B cell (primary cell): ENCODE data around the gene NAA15. TPM values are rescaled to one million over a fixed set of nuclear protein-coding genes. Genes with fewer than 3 reads are reported as not detected.
A peak's percentile ranks its signal among the peaks of the same experiment; 100 is the strongest.

Experiments
- ATAC-seq: fragments of 200-7000 bp; cut with Tn5 transposase; one replicate; pipeline ENCODE4 v1.10.0; 2021; ENCODE audit warnings: low read depth, mild to moderate bottlenecking, moderate number of reproducible peaks, moderate library complexity
- CTCF ChIA-PET: fragments of 350-600 bp; sonication (Branson Sonifier 250); formaldehyde crosslinking; loops from one replicate; lab custom pipeline; 2021; ENCODE audit warnings: antibody characterized with exemption, inconsistent platforms; lab: Charles Lee
- POLR2A ChIA-PET: fragments of 350-600 bp; sonication (Branson Sonifier 250); formaldehyde crosslinking; loops from one replicate; lab custom pipeline; 2021; ENCODE audit warnings: antibody characterized with exemption; lab: Charles Lee
- DNase-seq: peaks from one replicate; pipeline ENCODE4 v3.0.0; 2013
- H2AFZ ChIP-seq: 2 replicates; pipeline ENCODE4 v1.6.1; 2012; ENCODE audit warnings: mild to moderate bottlenecking, low read depth, low read length; ENCODE audit not compliant: insufficient read depth, poor library complexity, severe bottlenecking
- H3K27ac ChIP-seq, 2 donors: 1 replicate in 1 of 2; 2 replicates in 1 of 2; pipeline ENCODE4 v1.5.1; 2012 to 2013; ENCODE audit warnings: low read length in 2 of 2, mild to moderate bottlenecking in 2 of 2, moderate library complexity in 1 of 2
- H3K27me3 ChIP-seq, 4 experiments: fragments of 200-600 bp in 1 of 4; sonication (generic) in 1 of 4; replicated peaks in 1 of 4; 1 replicate in 2 of 4; 2 replicates in 2 of 4; pipeline versions ENCODE4 v1.6.1 to v1.7.0; 2013 to 2016; ENCODE audit warnings: low read length in 3 of 4, mild to moderate bottlenecking in 2 of 4, mixed read lengths in 1 of 4, moderate library complexity in 1 of 4; ENCODE audit not compliant: insufficient read depth in 4 of 4, control insufficient read depth in 3 of 4; ENCODE audit errors: control extremely low read depth in 1 of 4
- H3K36me3 ChIP-seq, 2 experiments: replicated peaks in 1 of 2; 1 replicate in 1 of 2; 2 replicates in 1 of 2; pipeline versions ENCODE4 v1.6.1 to v1.7.1; 2013; ENCODE audit warnings: low read length in 1 of 2; ENCODE audit not compliant: insufficient read depth in 2 of 2, control insufficient read depth in 1 of 2; ENCODE audit errors: control extremely low read depth in 1 of 2, extremely low read depth in 1 of 2
- H3K4me1 ChIP-seq, 2 donors: fragments of 200-600 bp in 1 of 2; sonication (generic) in 1 of 2; 1 replicate in 1 of 2; 2 replicates in 1 of 2; pipeline versions ENCODE4 v1.5.1 to v1.6.1; 2013 to 2017; ENCODE audit warnings: low read length in 2 of 2; ENCODE audit not compliant: control insufficient read depth in 2 of 2, insufficient read depth in 2 of 2
- H3K4me2 ChIP-seq: replicated peaks from 2 replicates; pipeline ENCODE3; 2012; ENCODE audit warnings: mild to moderate bottlenecking, low read depth, low read length; ENCODE audit not compliant: poor library complexity, severe bottlenecking
- H3K4me3 ChIP-seq, 5 experiments: fragments of 200-600 bp in 1 of 5; sonication (generic) in 1 of 5; 1 replicate in 3 of 5; 2 replicates in 2 of 5; pipeline versions ENCODE4 v1.5.1 to v1.7.0; 2011 to 2016; ENCODE audit warnings: low read length in 4 of 5, mild to moderate bottlenecking in 4 of 5, low read depth in 2 of 5, control low read depth in 1 of 5, moderate library complexity in 1 of 5; ENCODE audit not compliant: insufficient read depth in 1 of 5; ENCODE audit errors: control extremely low read depth in 1 of 5, extremely low read depth in 1 of 5
- H3K79me2 ChIP-seq: fragments of 200-600 bp; sonication (generic); one replicate; pipeline ENCODE4 v1.6.0; 2016; ENCODE audit warnings: low read length; ENCODE audit not compliant: control insufficient read depth, insufficient read depth
- H3K9ac ChIP-seq: fragments of 200-600 bp; sonication (generic); 2 replicates; pipeline ENCODE4 v1.6.1; 2017; ENCODE audit warnings: mild to moderate bottlenecking, low read length, moderate library complexity
- H3K9me3 ChIP-seq, 3 donors: one replicate each; pipeline versions ENCODE4 v1.6.1 to v1.7.1; 2013; ENCODE audit warnings: low read length in 2 of 3; ENCODE audit not compliant: control insufficient read depth in 2 of 3, insufficient read depth in 1 of 3; ENCODE audit errors: control extremely low read depth in 1 of 3
- H4K20me1 ChIP-seq: 2 replicates; pipeline ENCODE4 v1.6.0; 2012; ENCODE audit warnings: mild to moderate bottlenecking, low read length; ENCODE audit not compliant: insufficient read depth, control insufficient read depth, poor library complexity, severe bottlenecking
- H3K27ac Mint-ChIP-seq: one replicate; pipeline ENCODE4 v1.8.0; 2021; ENCODE audit warnings: mixed read lengths
- H3K27me3 Mint-ChIP-seq: one replicate; pipeline ENCODE4 v1.8.0; 2021; ENCODE audit warnings: mixed read lengths
- H3K4me1 Mint-ChIP-seq: one replicate; pipeline ENCODE4 v1.8.0; 2021; ENCODE audit warnings: mixed read lengths
- H3K4me3 Mint-ChIP-seq: one replicate; pipeline ENCODE4 v1.8.0; 2021; ENCODE audit warnings: mixed read lengths
- H3K9me3 Mint-ChIP-seq: one replicate; pipeline ENCODE4 v1.8.0; 2022; ENCODE audit warnings: mixed read lengths; ENCODE audit not compliant: insufficient read depth
- CTCF ChIP-seq: fragments of 200-600 bp; IDR thresholded peaks from one replicate; pipeline ENCODE4 v1.8.0; 2022; ENCODE audit warnings: antibody characterized with exemption, mild to moderate bottlenecking
- EZH2 ChIP-seq: IDR thresholded peaks from 2 replicates; pipeline ENCODE4 v1.6.1; 2012; ENCODE audit warnings: borderline replicate concordance, low read depth, mild to moderate bottlenecking, moderate library complexity, low read length; ENCODE audit not compliant: insufficient read depth, poor library complexity, severe bottlenecking
- WGBS: methylation state at CpG from one replicate; pipeline ENCODE4 v1.1.5; 2013; ENCODE audit warnings: missing lambda C conversion rate; ENCODE audit not compliant: insufficient coverage; 5-methylcytosine and 5-hydroxymethylcytosine counted together
- intact Hi-C: fragments of 100-400 bp; cut with micrococcal nuclease; formaldehyde crosslinking; loops from one replicate; pipeline ENCODE4 v1.10.0; 2022
- polyA plus RNA-seq: library from polyadenylated mRNA; depleted of rRNA; stranded (reverse); fragments of >200 nt; gene quantifications from 2 replicates; pipeline ENCODE4 v1.2.3, GENCODE V29; 2012
- total RNA-seq, 2 donors: library from RNA; stranded (reverse); fragments of 120-200 nt in 1 of 2; gene quantifications; 1 replicate in 1 of 2; 2 replicates in 1 of 2; pipeline versions ENCODE4 v1.2.3 to v1.2.4, GENCODE V29; 2013 to 2022

The NAA15 gene
- total and polyA plus RNA-seq, 2 donors (not counting 1 experiment from before 2014, with no cell fraction given): 10.0 to 56.7 TPM

GRCh38 chr4:139278912-139279759 is 22.2 kb upstream of the NAA15 start:
- 3% methylated on average over 25 of the region's 40 CpGs for WGBS
- Histone ChIP-seq H3K27me3 (peaks cover 0 to 38% (median 33%) of the 10 kb centered on the region in 4 experiments), H3K27ac (no peak overlapping the region), H3K4me1 (peaks cover 17 to 19% of the 10 kb centered on the region in 2 donors), H3K79me2 (no peaks in the 10 kb centered on the region), H4K20me1 (no peaks in the 10 kb centered on the region), H3K9me3 (peaks cover 0 to 8% (median 2%) of the 10 kb centered on the region in 3 donors), H2AFZ (peak overlapping the region; percentile 77), H3K9ac (peak overlapping the region; percentile 63), H3K4me2 (peak overlapping the region; percentile 93), H3K36me3 (no peaks in the 10 kb centered on the region), H3K4me3 (peak overlapping the region; percentile 32 to 75 (median 56))
- peak overlapping the region; percentile 88 for H3K4me3 Mint-ChIP-seq
- CTCF ChIA-PET: interaction anchor here (0.8 to 5.2 kb wide), 3 partner anchors 16 to 22 kb away, joined by 3 to 25 read pairs (median 3); partner anchors contain the start of gene NAA15
- intact Hi-C loops: loop anchor here (2.0 kb wide), 1 partner anchor 22 kb away; the partner anchor contains the start of gene NAA15
- ATAC-seq: peak; percentile 49
- H3K27ac Mint-ChIP-seq: no peak overlapping the region
- peaks cover 18% of the 10 kb centered on the region for H3K4me1 Mint-ChIP-seq
- H3K9me3 Mint-ChIP-seq: no peaks in the 10 kb centered on the region
- peaks cover 41% of the 10 kb centered on the region for H3K27me3 Mint-ChIP-seq
- DNase-seq: peak; percentile 49
- POLR2A ChIA-PET: no interaction called here
- TF ChIP-seq EZH2: no peak
- no peak for TF ChIP-seq CTCF
